Kidney capillary endothelial cell (primary cell): ENCODE data around the gene CHRM2.

Experiments
- DNase-seq: peaks from one replicate; pipeline ENCODE4 v3.0.0-alpha.2; 2018; ENCODE audit warnings: low spot score

Gene CHRM2

DNA sequence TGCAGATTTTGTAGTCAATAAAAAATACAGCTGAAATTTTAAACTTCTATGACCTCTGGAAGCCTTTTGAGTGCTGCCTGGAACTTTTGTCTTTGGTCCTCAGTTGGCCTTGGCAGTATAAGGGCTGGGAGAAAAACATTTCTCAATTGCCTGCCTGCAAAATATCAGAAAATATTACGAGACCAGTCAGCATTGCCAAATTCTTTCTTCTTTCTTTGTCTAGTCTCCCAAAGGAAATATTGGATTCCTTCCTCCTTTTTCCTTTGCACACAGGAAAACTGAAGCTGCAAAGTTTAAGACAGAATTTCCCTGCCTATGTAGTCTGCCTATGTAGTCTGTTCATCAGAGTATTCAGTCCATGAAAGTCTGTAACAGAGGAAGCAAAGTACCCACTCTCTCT, 95.9 kb downstream of the CHRM2 start:
- no peak for DNase-seq

DNA sequence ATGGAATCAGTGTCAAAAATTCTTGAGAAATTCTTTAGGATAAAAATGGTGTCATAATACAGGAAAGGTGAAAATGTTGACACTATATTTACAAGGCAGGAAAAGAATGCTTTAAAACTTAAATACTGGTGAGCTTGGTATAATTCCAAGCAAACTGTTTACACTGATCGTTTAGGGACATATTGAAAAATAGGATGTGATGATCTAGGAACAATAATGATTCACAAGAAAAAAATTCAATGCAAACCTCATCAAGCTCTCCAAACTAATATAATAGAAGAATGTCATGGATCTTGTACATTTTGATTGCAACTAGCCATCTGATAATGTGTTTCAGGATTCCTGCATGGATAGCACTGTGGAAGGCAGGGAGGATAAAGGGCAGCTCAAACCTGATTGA, 98.4 kb downstream of the CHRM2 start:
- DNase-seq, result no peak

DNA sequence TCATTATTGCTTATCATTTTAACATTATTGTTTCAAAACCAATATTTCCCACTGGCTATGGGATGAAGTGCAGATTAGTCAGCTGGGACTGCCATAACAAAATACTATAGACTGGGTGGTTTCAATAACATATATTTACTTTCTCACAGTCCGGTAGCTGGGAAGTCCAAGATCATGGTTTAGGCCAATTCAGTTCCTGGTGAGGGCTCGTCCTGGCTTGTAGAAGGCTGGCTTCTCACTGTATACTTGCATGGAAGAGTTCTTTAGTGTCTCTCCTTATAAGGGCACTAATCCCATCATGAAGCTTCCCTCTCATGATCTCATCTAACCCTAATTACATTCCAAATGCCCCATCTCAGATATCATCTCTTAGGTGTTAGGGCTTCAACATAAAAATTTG, 101.3 kb downstream of the CHRM2 start:
- no peak for DNase-seq

- DNase-seq, result no peak
Observed at GRCh38 chr7:136971776-136972175, 103.3 kb downstream of the CHRM2 start.

DNA sequence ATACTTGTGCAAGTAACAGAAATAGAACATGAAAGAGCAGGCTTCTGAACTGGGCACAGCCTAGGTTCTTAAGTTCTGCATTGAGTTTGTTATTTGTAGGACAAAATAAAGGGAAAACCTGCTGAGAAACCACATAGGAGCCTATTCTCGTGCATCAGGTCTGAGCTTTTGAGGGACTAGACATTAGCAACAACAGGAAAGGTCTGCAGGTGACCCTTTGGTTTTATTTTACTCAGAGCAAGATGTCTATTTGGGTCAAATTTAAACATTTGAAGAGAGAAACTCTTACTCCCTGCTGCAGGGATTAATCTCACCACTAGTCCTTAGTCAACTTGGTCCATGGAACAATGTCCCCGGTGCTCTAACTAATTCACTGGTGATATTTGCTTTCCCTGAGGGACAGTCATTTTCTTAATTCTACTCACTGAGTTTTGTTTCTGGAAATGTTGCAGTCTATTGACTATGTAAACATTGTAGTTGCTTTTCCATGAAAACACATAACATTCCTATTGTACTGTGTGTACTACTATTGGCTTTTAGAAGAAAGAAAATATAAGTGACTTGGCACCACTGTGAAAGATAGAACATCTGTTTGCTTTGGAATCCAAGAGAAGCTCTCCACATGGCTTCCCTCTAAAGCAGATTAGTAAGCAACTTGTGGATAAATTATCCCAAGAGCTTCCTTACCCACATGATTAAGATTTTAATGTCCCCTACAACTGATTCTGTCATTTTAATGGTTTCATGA, 108.2 kb downstream of the CHRM2 start:
- DNase-seq, result no peak

- DNase-seq, result no peak
Observed at GRCh38 chr7:136993377-136993776, 124.9 kb downstream of the CHRM2 start.

DNA sequence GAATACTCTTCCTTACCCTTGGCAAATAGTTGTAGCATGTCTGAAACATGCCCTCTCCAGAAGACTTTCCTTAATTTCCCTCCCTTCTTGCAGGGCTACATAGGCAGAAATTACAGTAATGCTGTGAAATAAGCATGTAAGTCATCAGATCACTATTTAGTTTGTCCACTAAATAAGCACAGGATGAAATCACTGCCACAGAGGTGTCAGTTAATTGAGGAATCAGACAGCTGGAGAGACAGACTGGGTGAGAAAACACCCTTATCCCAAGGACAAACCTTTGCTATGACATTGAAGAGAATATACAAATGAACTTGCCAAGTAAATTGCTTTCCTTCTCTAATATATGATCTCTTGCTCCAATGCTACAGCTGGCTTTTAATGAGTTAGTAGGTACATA, 129.3 kb downstream of the CHRM2 start:
- DNase-seq, result no peak

- DNase-seq, result no peak
Observed at GRCh38 chr7:136998495-136998894, 130.0 kb downstream of the CHRM2 start.

DNA sequence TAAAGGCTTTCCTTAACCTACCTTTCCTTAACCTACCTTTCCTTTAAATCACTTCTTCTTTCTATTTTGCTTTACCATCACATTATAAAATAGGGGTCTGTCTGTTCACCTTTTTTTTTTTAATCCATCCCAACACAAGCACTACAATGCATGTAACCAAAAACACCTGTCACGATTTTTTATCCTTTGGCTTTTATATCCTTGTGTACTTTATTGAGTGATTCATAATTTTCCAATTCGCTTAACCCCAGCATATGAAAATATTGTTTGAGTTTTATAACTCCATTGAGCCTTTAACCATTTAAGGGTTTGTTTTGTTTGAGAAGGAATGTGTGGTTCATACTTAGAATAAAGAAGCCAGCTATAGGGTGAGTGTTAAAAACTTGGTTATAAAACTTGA, 132.2 kb downstream of the CHRM2 start:
- DNase-seq, result no peak

GRCh38 chr7:137001041-137001440, 132.6 kb downstream of the CHRM2 start:
- DNase-seq, result no peak

GRCh38 chr7:137001478-137001877, 133.0 kb downstream of the CHRM2 start:
- DNase-seq, result no peak

DNA sequence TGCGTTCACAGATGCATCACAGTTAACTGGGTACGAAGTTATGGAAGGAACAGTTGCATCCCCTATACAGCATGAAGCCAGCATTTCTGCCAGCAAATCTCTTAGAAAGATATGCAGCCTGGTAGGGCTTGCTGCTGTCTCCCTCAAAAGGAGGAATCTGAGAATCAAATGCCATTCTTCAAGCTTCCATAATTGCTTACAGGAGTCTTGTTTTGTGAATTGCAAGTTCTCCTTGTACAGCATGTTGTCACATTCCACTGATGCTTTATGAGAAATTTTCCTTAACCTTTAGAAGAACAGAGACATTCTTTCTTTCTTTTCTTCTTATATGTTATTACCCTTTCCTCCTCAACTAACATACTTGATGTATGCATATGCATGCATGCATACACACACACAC, 134.6 kb downstream of the CHRM2 start:
- DNase-seq, result no peak

- no peak for DNase-seq
Observed at GRCh38 chr7:137003566-137003965, 135.1 kb downstream of the CHRM2 start.

DNA sequence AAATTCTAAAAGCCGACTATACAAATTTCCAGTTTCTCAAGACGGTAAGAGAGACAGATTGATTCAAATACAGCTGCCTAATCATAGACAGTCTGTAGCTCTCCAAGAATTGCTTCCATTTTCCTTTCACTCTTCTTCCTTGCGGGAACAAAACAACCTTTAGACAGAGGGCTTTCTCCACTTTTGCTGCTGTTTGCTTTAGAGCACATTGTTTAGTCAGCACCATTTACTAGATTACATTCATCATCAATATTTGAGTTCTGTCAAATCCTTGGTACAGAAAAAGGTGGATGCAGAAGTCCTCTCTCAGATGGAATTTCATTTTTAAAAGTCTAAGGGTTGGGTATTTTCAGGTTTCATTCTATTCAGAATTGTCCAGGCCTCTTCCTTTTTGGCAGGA, 137.4 kb downstream of the CHRM2 start:
- DNase-seq, result no peak

DNA sequence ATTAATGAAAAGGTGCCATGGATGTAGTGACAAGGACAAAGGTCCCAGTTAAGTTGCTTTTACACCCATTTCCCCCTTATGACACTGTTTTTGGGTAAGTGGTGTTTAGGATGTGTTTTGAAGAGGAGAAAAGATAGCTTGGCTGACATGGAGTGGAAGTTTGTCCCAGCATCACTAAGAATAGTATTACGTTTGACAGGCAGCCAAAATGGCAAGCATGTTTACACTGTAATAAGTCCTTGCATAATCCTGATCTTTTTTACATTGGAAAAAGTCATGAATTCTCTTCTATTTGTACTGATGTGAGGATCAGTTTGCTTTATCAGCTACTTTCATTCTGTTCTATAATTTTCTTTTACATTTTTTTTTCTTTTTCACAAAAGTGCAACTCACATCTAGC, 137.8 kb downstream of the CHRM2 start:
- DNase-seq, result no peak

GRCh38 chr7:137007001-137007694, 138.7 kb downstream of the CHRM2 start:
- DNase-seq, result no peak

GRCh38 chr7:137009404-137009803, 141.0 kb downstream of the CHRM2 start:
- DNase-seq, result no peak

DNA sequence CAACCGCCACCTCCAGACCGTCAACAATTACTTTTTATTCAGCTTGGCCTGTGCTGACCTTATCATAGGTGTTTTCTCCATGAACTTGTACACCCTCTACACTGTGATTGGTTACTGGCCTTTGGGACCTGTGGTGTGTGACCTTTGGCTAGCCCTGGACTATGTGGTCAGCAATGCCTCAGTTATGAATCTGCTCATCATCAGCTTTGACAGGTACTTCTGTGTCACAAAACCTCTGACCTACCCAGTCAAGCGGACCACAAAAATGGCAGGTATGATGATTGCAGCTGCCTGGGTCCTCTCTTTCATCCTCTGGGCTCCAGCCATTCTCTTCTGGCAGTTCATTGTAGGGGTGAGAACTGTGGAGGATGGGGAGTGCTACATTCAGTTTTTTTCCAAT, 146.6 kb downstream of the CHRM2 start:
- DNase-seq, result no peak

- no peak for DNase-seq
Observed at GRCh38 chr7:137017221-137017620, 148.8 kb downstream of the CHRM2 start.

- DNase-seq, result no peak
Observed at GRCh38 chr7:137018468-137018867, 150.0 kb downstream of the CHRM2 start.

GRCh38 chr7:137020351-137020750, 151.9 kb downstream of the CHRM2 start:
- no peak for DNase-seq

GRCh38 chr7:137025469-137026175, 157.2 kb downstream of the CHRM2 start:
- no peak for DNase-seq

DNA sequence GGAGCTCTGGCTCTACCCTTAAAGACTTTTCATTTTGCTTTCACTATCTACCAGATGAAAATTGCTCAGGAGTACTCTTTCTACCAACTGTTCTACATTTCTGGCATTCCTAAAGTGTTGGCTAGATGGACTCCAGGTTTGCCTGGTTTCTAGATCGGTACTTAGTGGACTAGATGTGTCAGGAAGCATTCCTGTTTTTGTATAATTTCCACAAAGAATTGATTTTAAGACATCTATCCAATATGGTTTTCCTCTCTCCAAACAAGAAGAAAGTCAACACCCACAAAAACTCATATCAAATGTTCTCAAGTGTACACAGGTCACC, 157.7 kb downstream of the CHRM2 start:
- DNase-seq, result no peak
